Measurements from ENCODE around the gene VIT. TPM values are rescaled to one million over a fixed set of nuclear protein-coding genes. Genes with fewer than 3 reads are reported as not detected.

Gene VIT
- total and polyA plus RNA-seq, 2 experiments from 2014 or later, result 0.25 to 0.33 TPM

GRCh38 chr2:36710858-36711515, 14.5 kb downstream of the VIT start:
- DNase-seq (ENCODE audit: low spot score), result no peak
- Histone ChIP-seq H3K27ac (no peak overlapping the region), H3K79me2 (no peaks in the 10 kb centered on the region), H3K36me3 (replicated peaks; ENCODE audit: insufficient read depth, low read depth) (no peaks in the 10 kb centered on the region), H3K4me2 (no peak overlapping the region), H3K4me1 (ENCODE audit: insufficient read depth) (peaks cover 3% of the 10 kb centered on the region), H4K20me1 (ENCODE audit: insufficient read depth, poor library complexity, severe bottlenecking) (no peaks in the 10 kb centered on the region), H3K27me3 (no peaks in the 10 kb centered on the region), H3K4me3 (no peak overlapping the region), H3K9me3 (ENCODE audit: low read depth) (peaks cover 6% of the 10 kb centered on the region), H3K9me2 (replicated peaks; ENCODE audit: insufficient read depth) (no peaks in the 10 kb centered on the region), H2AFZ (no peak overlapping the region)
- TF ChIP-seq EZH2phosphoT487 (IDR thresholded peaks at IDR 0.05; ENCODE audit: low read depth, severe bottlenecking, unreplicated experiment), result no peak
- no peak for TF ChIP-seq EZH2 (IDR thresholded peaks at IDR 0.05; ENCODE audit: borderline replicate concordance)
- TF ChIP-seq, protein P1, sequence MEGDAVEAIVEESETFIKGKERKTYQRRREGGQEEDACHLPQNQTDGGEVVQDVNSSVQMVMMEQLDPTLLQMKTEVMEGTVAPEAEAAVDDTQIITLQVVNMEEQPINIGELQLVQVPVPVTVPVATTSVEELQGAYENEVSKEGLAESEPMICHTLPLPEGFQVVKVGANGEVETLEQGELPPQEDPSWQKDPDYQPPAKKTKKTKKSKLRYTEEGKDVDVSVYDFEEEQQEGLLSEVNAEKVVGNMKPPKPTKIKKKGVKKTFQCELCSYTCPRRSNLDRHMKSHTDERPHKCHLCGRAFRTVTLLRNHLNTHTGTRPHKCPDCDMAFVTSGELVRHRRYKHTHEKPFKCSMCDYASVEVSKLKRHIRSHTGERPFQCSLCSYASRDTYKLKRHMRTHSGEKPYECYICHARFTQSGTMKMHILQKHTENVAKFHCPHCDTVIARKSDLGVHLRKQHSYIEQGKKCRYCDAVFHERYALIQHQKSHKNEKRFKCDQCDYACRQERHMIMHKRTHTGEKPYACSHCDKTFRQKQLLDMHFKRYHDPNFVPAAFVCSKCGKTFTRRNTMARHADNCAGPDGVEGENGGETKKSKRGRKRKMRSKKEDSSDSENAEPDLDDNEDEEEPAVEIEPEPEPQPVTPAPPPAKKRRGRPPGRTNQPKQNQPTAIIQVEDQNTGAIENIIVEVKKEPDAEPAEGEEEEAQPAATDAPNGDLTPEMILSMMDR (IDR thresholded peaks at IDR 0.05; ENCODE audit: poor library complexity), result no peak
- WGBS (ENCODE audit: low lambda C conversion rate, missing lambda C conversion rate), result 97% methylated on average over 2 of the region's 2 CpGs

GRCh38 chr2:36711741-36712314, 15.3 kb downstream of the VIT start:
- H3K27ac ChIP-seq, result no peak overlapping the region
- no peaks in the 10 kb centered on the region for H4K20me1 ChIP-seq (ENCODE audit: insufficient read depth, poor library complexity, severe bottlenecking)
- H3K4me3 ChIP-seq, result no peak overlapping the region
- no peak overlapping the region for H2AFZ ChIP-seq
- H3K36me3 ChIP-seq (replicated peaks; ENCODE audit: insufficient read depth, low read depth), result no peaks in the 10 kb centered on the region
- no peak for TF ChIP-seq EZH2phosphoT487 (IDR thresholded peaks at IDR 0.05; ENCODE audit: low read depth, severe bottlenecking, unreplicated experiment)
- TF ChIP-seq, protein P1 (IDR thresholded peaks at IDR 0.05; ENCODE audit: poor library complexity), result no peak
- TF ChIP-seq EZH2 (IDR thresholded peaks at IDR 0.05; ENCODE audit: borderline replicate concordance), result no peak
- H3K27me3 ChIP-seq, result no peaks in the 10 kb centered on the region
- DNase-seq (ENCODE audit: low spot score), result no peak
- peaks cover 6% of the 10 kb centered on the region for H3K9me3 ChIP-seq (ENCODE audit: low read depth)
- H3K4me2 ChIP-seq, result no peak overlapping the region
- 66% methylated on average over 5 of the region's 5 CpGs for WGBS (ENCODE audit: low lambda C conversion rate, missing lambda C conversion rate)
- H3K4me1 ChIP-seq (ENCODE audit: insufficient read depth), result peaks cover 3% of the 10 kb centered on the region
- H3K9me2 ChIP-seq (replicated peaks; ENCODE audit: insufficient read depth), result no peaks in the 10 kb centered on the region
- no peaks in the 10 kb centered on the region for H3K79me2 ChIP-seq

DNA sequence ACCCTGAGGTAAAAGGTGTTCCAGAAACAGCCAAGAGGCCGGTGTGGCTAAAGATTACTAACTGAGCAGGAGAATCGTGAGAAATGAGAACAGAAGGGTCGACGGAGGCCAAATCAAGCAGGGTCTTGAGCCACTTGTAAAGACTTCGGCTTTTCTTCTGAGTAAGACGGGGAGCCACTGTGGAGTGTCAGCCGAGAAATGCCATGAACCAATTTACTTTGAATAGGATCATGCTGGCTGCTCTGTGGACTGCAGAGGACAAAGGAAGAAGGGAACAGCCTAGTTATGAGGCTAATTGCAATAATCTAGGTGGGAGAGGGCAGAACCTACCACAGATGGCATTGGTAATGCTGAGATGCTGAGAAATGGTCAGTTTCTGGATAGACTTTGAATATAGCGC, 16.8 kb downstream of the VIT start:
- TF ChIP-seq EZH2phosphoT487 (IDR thresholded peaks at IDR 0.05; ENCODE audit: low read depth, severe bottlenecking, unreplicated experiment) (no peak), EZH2 (IDR thresholded peaks at IDR 0.05; ENCODE audit: borderline replicate concordance) (no peak)
- TF ChIP-seq, protein P1 (IDR thresholded peaks at IDR 0.05; ENCODE audit: poor library complexity), result no peak
- Histone ChIP-seq H3K4me1 (ENCODE audit: insufficient read depth) (no peaks in the 10 kb centered on the region), H3K27ac (no peak overlapping the region), H3K79me2 (no peaks in the 10 kb centered on the region), H2AFZ (no peak overlapping the region), H3K9me2 (replicated peaks; ENCODE audit: insufficient read depth) (no peaks in the 10 kb centered on the region), H3K4me3 (no peak overlapping the region), H3K27me3 (no peaks in the 10 kb centered on the region), H4K20me1 (ENCODE audit: insufficient read depth, poor library complexity, severe bottlenecking) (no peaks in the 10 kb centered on the region), H3K4me2 (no peak overlapping the region), H3K36me3 (replicated peaks; ENCODE audit: insufficient read depth, low read depth) (no peaks in the 10 kb centered on the region), H3K9me3 (ENCODE audit: low read depth) (peaks cover 6% of the 10 kb centered on the region)
- DNase-seq (ENCODE audit: low spot score), result no peak
- 73% methylated on average over 8 of the region's 8 CpGs for WGBS (ENCODE audit: low lambda C conversion rate, missing lambda C conversion rate)

Data from hepatocyte (in vitro differentiated cells).